HK-2 (cell line): ENCODE data around the gene HOXC4.
"Not testable (repeated sequence)": the region's sequence is repeated elsewhere in the genome, so short reads cannot be mapped to it uniquely, and the experiment has no call there.

Source experiments
- DNase-seq: peaks from one replicate; pipeline ENCODE4 v3.0.0-alpha.2; 2018; ENCODE audit not compliant: unreplicated experiment

HOXC4 gene

GRCh38 chr12:54040148-54040494 lies 13.5 kb upstream of the HOXC4 start:
- DNase-seq = no peak

GRCh38 chr12:54040648-54041047 lies 13.0 kb upstream of the HOXC4 start:
- no peak for DNase-seq

- DNase-seq = no peak
Measured at GRCh38 chr12:54041097-54041690, 12.4 kb upstream of the HOXC4 start.

GRCh38 chr12:54042033-54042432 lies 11.6 kb upstream of the HOXC4 start:
- not testable (repeated sequence) for DNase-seq

GRCh38 chr12:54042970-54043853 lies 10.4 kb upstream of the HOXC4 start:
- DNase-seq = no peak

GRCh38 chr12:54044425-54045103 lies 9.1 kb upstream of the HOXC4 start:
- DNase-seq = no peak

- DNase-seq = no peak
Measured at GRCh38 chr12:54045401-54045800, 8.2 kb upstream of the HOXC4 start.

- DNase-seq = no peak
Measured at GRCh38 chr12:54045868-54046521, 7.6 kb upstream of the HOXC4 start.

- DNase-seq = no peak
Measured at GRCh38 chr12:54046809-54047159, 6.9 kb upstream of the HOXC4 start.

GRCh38 chr12:54047160-54047963 lies 6.3 kb upstream of the HOXC4 start:
- no peak for DNase-seq

GRCh38 chr12:54047964-54048303 lies 5.7 kb upstream of the HOXC4 start:
- no peak for DNase-seq

- no peak for DNase-seq
Measured at GRCh38 chr12:54048406-54049093, 5.1 kb upstream of the HOXC4 start.

- no peak for DNase-seq
Measured at GRCh38 chr12:54049108-54049507, 4.5 kb upstream of the HOXC4 start.

GRCh38 chr12:54050482-54050810 lies 3.2 kb upstream of the HOXC4 start:
- no peak for DNase-seq

- no peak for DNase-seq
Measured at GRCh38 chr12:54051026-54051842, 2.4 kb upstream of the HOXC4 start.

GRCh38 chr12:54051874-54052437 lies 1.7 kb upstream of the HOXC4 start:
- no peak for DNase-seq

- DNase-seq = no peak
Measured at GRCh38 chr12:54052438-54053002, 1.1 kb upstream of the HOXC4 start.

GRCh38 chr12:54053003-54053750 lies 458 bp upstream of the HOXC4 start:
- DNase-seq = no peak

- DNase-seq = no peak
Measured at GRCh38 chr12:54054742-54055194, 1.1 kb downstream of the HOXC4 start.
